ENCODE data around the gene SP5. TPM values are rescaled to one million over a fixed set of nuclear protein-coding genes. Genes with fewer than 3 reads are reported as not detected.

SP5 gene
- total and polyA plus RNA-seq, 2 donors (not counting 1 experiment from before 2014, with no cell fraction given) = not detected

GRCh38 chr2:170703776-170704476 lies 11.2 kb upstream of the SP5 start:
- peaks cover 0 to 3% (median 0%) of the 10 kb centered on the region in 3 donors for H3K9me3 ChIP-seq (ENCODE audit: control extremely low read depth in 1 of 3, control insufficient read depth in 2 of 3, insufficient read depth in 1 of 3, low read length in 2 of 3)
- no peak overlapping the region for H3K27ac ChIP-seq (ENCODE audit: low read length in 2 of 2)
- 78% methylated on average over 4 of the region's 4 CpGs for WGBS (ENCODE audit: insufficient coverage)
- Mint-ChIP-seq H3K4me1 (no peaks in the 10 kb centered on the region), H3K27ac (no peak overlapping the region), H3K9me3 (ENCODE audit: insufficient read depth) (peaks cover 3% of the 10 kb centered on the region), H3K27me3 (peaks cover 44% of the 10 kb centered on the region), H3K4me3 (no peak overlapping the region)
- H3K4me2 ChIP-seq (replicated peaks; ENCODE audit: low read depth, low read length, poor library complexity, severe bottlenecking) = no peak overlapping the region
- ATAC-seq (ENCODE audit: low read depth) (no peak), DNase-seq (no peak)
- H2AFZ ChIP-seq (ENCODE audit: insufficient read depth, low read depth, low read length, poor library complexity, severe bottlenecking) = no peak overlapping the region
- no peaks in the 10 kb centered on the region for H3K36me3 ChIP-seq (replicated peaks in 1 of 2; ENCODE audit: control extremely low read depth in 1 of 2, control insufficient read depth in 1 of 2, extremely low read depth in 1 of 2, insufficient read depth in 2 of 2, low read length in 1 of 2)
- no peak overlapping the region for H3K4me3 ChIP-seq (ENCODE audit: control extremely low read depth in 1 of 5, extremely low read depth in 1 of 5, insufficient read depth in 1 of 5, low read depth in 2 of 5, low read length in 4 of 5)
- peaks cover 0 to 8% (median 4%) of the 10 kb centered on the region in 4 experiments for H3K27me3 ChIP-seq (replicated peaks in 1 of 4; ENCODE audit: control extremely low read depth in 1 of 4, control insufficient read depth in 3 of 4, insufficient read depth in 4 of 4, low read length in 3 of 4)
- intact Hi-C loops (cut with micrococcal nuclease) = no loop called here
- no peaks in the 10 kb centered on the region for H3K4me1 ChIP-seq (ENCODE audit: control insufficient read depth in 2 of 2, insufficient read depth in 2 of 2, low read length in 2 of 2)
- no peaks in the 10 kb centered on the region for H3K79me2 ChIP-seq (ENCODE audit: control insufficient read depth, insufficient read depth, low read length)
- ChIA-PET POLR2A (no interaction called here), CTCF (no interaction called here)
- no peaks in the 10 kb centered on the region for H4K20me1 ChIP-seq (ENCODE audit: control insufficient read depth, insufficient read depth, low read length, poor library complexity, severe bottlenecking)
- no peak overlapping the region for H3K9ac ChIP-seq (ENCODE audit: low read length)
- TF ChIP-seq EZH2 (IDR thresholded peaks at IDR 0.05; ENCODE audit: borderline replicate concordance, insufficient read depth, low read depth, low read length, poor library complexity, severe bottlenecking) (no peak), CTCF (IDR thresholded peaks at IDR 0.05) (no peak)

All from B cell (primary cell).